Measurements from ENCODE around the gene TNXB.
"Not testable (repeated sequence)": the region's sequence is repeated elsewhere in the genome, so short reads cannot be mapped to it uniquely, and the experiment has no call there.

The TNXB gene

GRCh38 chr6:32037136-32037535, 72.0 kb downstream of the TNXB start:
- H3K9ac ChIP-seq (ENCODE audit: low read length); H3K4me1 ChIP-seq (ENCODE audit: control insufficient read depth in 1 of 2, insufficient read depth in 2 of 2, low read length in 2 of 2); H3K4me2 ChIP-seq (ENCODE audit: low read length); H2AFZ ChIP-seq (ENCODE audit: insufficient read depth, low read length, poor library complexity); H3K4me3 ChIP-seq (ENCODE audit: low read depth, low read length); DNase-seq; H2AK5ac ChIP-seq (ENCODE audit: low read length); H3K79me2 ChIP-seq (ENCODE audit: control insufficient read depth, insufficient read depth, low read length, poor library complexity); H3K36me3 ChIP-seq (ENCODE audit: control insufficient read depth in 1 of 2, insufficient read depth in 2 of 2, low read length in 2 of 2); H3K79me1 ChIP-seq (ENCODE audit: low read length); H4K12ac ChIP-seq (ENCODE audit: low read depth, low read length); H4K91ac ChIP-seq (ENCODE audit: low read depth, low read length); H3K27me3 ChIP-seq (ENCODE audit: insufficient read depth, low read length); H3K4ac ChIP-seq (ENCODE audit: low read depth, low read length); H2BK12ac ChIP-seq (ENCODE audit: low read length); H3K18ac ChIP-seq (ENCODE audit: low read length); H3K14ac ChIP-seq (ENCODE audit: low read length); H3K27ac ChIP-seq (ENCODE audit: low read depth, low read length); H4K8ac ChIP-seq (ENCODE audit: low read depth, low read length); H3K9me3 ChIP-seq (ENCODE audit: insufficient read depth, low read depth, low read length); H3K23ac ChIP-seq (ENCODE audit: low read length); H2BK120ac ChIP-seq (ENCODE audit: insufficient read depth, low read length, poor library complexity); H2BK5ac ChIP-seq (ENCODE audit: low read depth, low read length, poor library complexity): not testable (repeated sequence)
- no CpG with 5 or more reads among the region's 5 CpGs for WGBS (ENCODE audit: extremely low coverage, insufficient coverage, insufficient read length)

GRCh38 chr6:32035283-32036013, 73.7 kb downstream of the TNXB start:
- not testable (repeated sequence) for H3K79me1 ChIP-seq (ENCODE audit: low read length); DNase-seq; H3K4me2 ChIP-seq (ENCODE audit: low read length); H2AFZ ChIP-seq (ENCODE audit: insufficient read depth, low read length, poor library complexity); H3K27me3 ChIP-seq (ENCODE audit: insufficient read depth, low read length); H2AK5ac ChIP-seq (ENCODE audit: low read length); H3K18ac ChIP-seq (ENCODE audit: low read length); H3K4ac ChIP-seq (ENCODE audit: low read depth, low read length); H2BK120ac ChIP-seq (ENCODE audit: insufficient read depth, low read length, poor library complexity); H4K91ac ChIP-seq (ENCODE audit: low read depth, low read length); H3K79me2 ChIP-seq (ENCODE audit: control insufficient read depth, insufficient read depth, low read length, poor library complexity); H3K9me3 ChIP-seq (ENCODE audit: insufficient read depth, low read depth, low read length); H3K23ac ChIP-seq (ENCODE audit: low read length); H4K12ac ChIP-seq (ENCODE audit: low read depth, low read length); H3K4me1 ChIP-seq (ENCODE audit: control insufficient read depth in 1 of 2, insufficient read depth in 2 of 2, low read length in 2 of 2); H3K36me3 ChIP-seq (ENCODE audit: control insufficient read depth in 1 of 2, insufficient read depth in 2 of 2, low read length in 2 of 2); H2BK12ac ChIP-seq (ENCODE audit: low read length); H2BK5ac ChIP-seq (ENCODE audit: low read depth, low read length, poor library complexity); H4K8ac ChIP-seq (ENCODE audit: low read depth, low read length); H3K27ac ChIP-seq (ENCODE audit: low read depth, low read length); H3K9ac ChIP-seq (ENCODE audit: low read length); H3K14ac ChIP-seq (ENCODE audit: low read length); H3K4me3 ChIP-seq (ENCODE audit: low read depth, low read length)
- no CpG with 5 or more reads among the region's 16 CpGs for WGBS (ENCODE audit: extremely low coverage, insufficient coverage, insufficient read length)

- not testable (repeated sequence) for H2AK5ac ChIP-seq (ENCODE audit: low read length); H3K27me3 ChIP-seq (ENCODE audit: insufficient read depth, low read length); H3K4me3 ChIP-seq (ENCODE audit: low read depth, low read length); H3K18ac ChIP-seq (ENCODE audit: low read length); H3K9me3 ChIP-seq (ENCODE audit: insufficient read depth, low read depth, low read length); H3K9ac ChIP-seq (ENCODE audit: low read length); H3K23ac ChIP-seq (ENCODE audit: low read length); DNase-seq; H4K91ac ChIP-seq (ENCODE audit: low read depth, low read length); H3K4me2 ChIP-seq (ENCODE audit: low read length); H4K8ac ChIP-seq (ENCODE audit: low read depth, low read length); H2AFZ ChIP-seq (ENCODE audit: insufficient read depth, low read length, poor library complexity); H2BK12ac ChIP-seq (ENCODE audit: low read length); H2BK5ac ChIP-seq (ENCODE audit: low read depth, low read length, poor library complexity); H3K14ac ChIP-seq (ENCODE audit: low read length); H3K4me1 ChIP-seq (ENCODE audit: control insufficient read depth in 1 of 2, insufficient read depth in 2 of 2, low read length in 2 of 2); H4K12ac ChIP-seq (ENCODE audit: low read depth, low read length); H2BK120ac ChIP-seq (ENCODE audit: insufficient read depth, low read length, poor library complexity); H3K79me2 ChIP-seq (ENCODE audit: control insufficient read depth, insufficient read depth, low read length, poor library complexity); H3K27ac ChIP-seq (ENCODE audit: low read depth, low read length); H3K79me1 ChIP-seq (ENCODE audit: low read length); H3K36me3 ChIP-seq (ENCODE audit: control insufficient read depth in 1 of 2, insufficient read depth in 2 of 2, low read length in 2 of 2); H3K4ac ChIP-seq (ENCODE audit: low read depth, low read length)
- no CpG with 5 or more reads among the region's 14 CpGs for WGBS (ENCODE audit: extremely low coverage, insufficient coverage, insufficient read length)
Measured at GRCh38 chr6:32029553-32029952, 79.6 kb downstream of the TNXB start.

- H3K18ac ChIP-seq (ENCODE audit: low read length); H3K79me2 ChIP-seq (ENCODE audit: control insufficient read depth, insufficient read depth, low read length, poor library complexity); H4K8ac ChIP-seq (ENCODE audit: low read depth, low read length); H2AK5ac ChIP-seq (ENCODE audit: low read length); H3K23ac ChIP-seq (ENCODE audit: low read length); H3K27ac ChIP-seq (ENCODE audit: low read depth, low read length); H3K4me3 ChIP-seq (ENCODE audit: low read depth, low read length); H2BK120ac ChIP-seq (ENCODE audit: insufficient read depth, low read length, poor library complexity); H3K4ac ChIP-seq (ENCODE audit: low read depth, low read length); H3K4me2 ChIP-seq (ENCODE audit: low read length); H4K12ac ChIP-seq (ENCODE audit: low read depth, low read length); H3K9ac ChIP-seq (ENCODE audit: low read length); H3K79me1 ChIP-seq (ENCODE audit: low read length); H3K36me3 ChIP-seq (ENCODE audit: control insufficient read depth in 1 of 2, insufficient read depth in 2 of 2, low read length in 2 of 2); H2AFZ ChIP-seq (ENCODE audit: insufficient read depth, low read length, poor library complexity); H3K4me1 ChIP-seq (ENCODE audit: control insufficient read depth in 1 of 2, insufficient read depth in 2 of 2, low read length in 2 of 2); H2BK12ac ChIP-seq (ENCODE audit: low read length); H3K27me3 ChIP-seq (ENCODE audit: insufficient read depth, low read length); H2BK5ac ChIP-seq (ENCODE audit: low read depth, low read length, poor library complexity); DNase-seq; H4K91ac ChIP-seq (ENCODE audit: low read depth, low read length); H3K14ac ChIP-seq (ENCODE audit: low read length); H3K9me3 ChIP-seq (ENCODE audit: insufficient read depth, low read depth, low read length): not testable (repeated sequence)
- WGBS (ENCODE audit: extremely low coverage, insufficient coverage, insufficient read length) = no CpG with 5 or more reads among the region's 10 CpGs
Measured at GRCh38 chr6:32028631-32029030, 80.5 kb downstream of the TNXB start.
